HUES48 (cell line): ENCODE measurements around the gene CAMK2A.

Source experiments
- H3K27ac ChIP-seq: one replicate; pipeline ENCODE4 v1.7.0; 2013; ENCODE audit warnings: low read depth, low read length, inconsistent platforms
- H3K27me3 ChIP-seq: 2 replicates; pipeline ENCODE4 v1.6.1; 2013; ENCODE audit warnings: mild to moderate bottlenecking, low read length; ENCODE audit not compliant: control insufficient read depth, insufficient read depth
- H3K36me3 ChIP-seq: 2 replicates; pipeline ENCODE4 v1.6.1; 2013; ENCODE audit warnings: low read length; ENCODE audit not compliant: control insufficient read depth, insufficient read depth
- H3K4me1 ChIP-seq: 2 replicates; pipeline ENCODE4 v1.6.1; 2013; ENCODE audit warnings: mild to moderate bottlenecking, low read length; ENCODE audit not compliant: control insufficient read depth, insufficient read depth
- H3K4me3 ChIP-seq: 2 replicates; pipeline ENCODE4 v1.5.1; 2013; ENCODE audit warnings: mild to moderate bottlenecking, low read depth, low read length
- H3K9ac ChIP-seq: 2 replicates; pipeline ENCODE4 v1.6.1; 2013; ENCODE audit warnings: mild to moderate bottlenecking, low read depth, low read length, moderate library complexity
- H3K9me3 ChIP-seq: 2 replicates; pipeline ENCODE4 v1.6.1; 2013; ENCODE audit warnings: low read length; ENCODE audit not compliant: control insufficient read depth, insufficient read depth

CAMK2A gene

DNA sequence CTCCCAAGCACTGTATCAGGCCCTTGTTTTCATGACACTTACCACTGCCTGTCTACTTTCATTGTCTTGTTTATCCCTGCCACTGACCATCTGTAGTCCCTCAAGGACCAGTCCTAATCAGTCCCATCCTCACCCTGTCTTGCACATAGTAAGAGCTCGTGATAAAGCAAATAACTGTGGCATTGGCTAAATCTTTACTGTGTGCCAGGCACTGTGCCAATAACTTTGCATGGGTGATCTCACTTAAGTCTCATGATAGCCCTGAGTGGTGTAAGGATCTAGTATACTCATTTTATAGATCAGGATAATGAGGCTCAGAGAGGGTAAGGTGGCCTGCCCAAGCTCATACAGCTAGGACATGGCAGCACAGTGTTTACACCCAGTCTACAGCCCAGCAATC, 117.4 kb downstream of the CAMK2A start:
- peaks cover 6% of the 10 kb centered on the region; the same call in 1 of the 2 replicates for H3K4me1 ChIP-seq
- peaks cover 76% of the 10 kb centered on the region for H3K27me3 ChIP-seq
- no peak overlapping the region for H3K4me3 ChIP-seq
- H3K36me3 ChIP-seq: no peaks in the 10 kb centered on the region
- no peak overlapping the region for H3K9ac ChIP-seq
- no peaks in the 10 kb centered on the region for H3K9me3 ChIP-seq
- H3K27ac ChIP-seq: no peak overlapping the region
